HPDE6-E6E7 (cell line): Measurements from ENCODE around the gene DUS1L.

Experiments
- DNase-seq: peaks from one replicate; pipeline ENCODE4 v3.0.0; 2011; ENCODE audit warnings: missing footprints; ENCODE audit errors: extremely low spot score

DUS1L gene

DNA sequence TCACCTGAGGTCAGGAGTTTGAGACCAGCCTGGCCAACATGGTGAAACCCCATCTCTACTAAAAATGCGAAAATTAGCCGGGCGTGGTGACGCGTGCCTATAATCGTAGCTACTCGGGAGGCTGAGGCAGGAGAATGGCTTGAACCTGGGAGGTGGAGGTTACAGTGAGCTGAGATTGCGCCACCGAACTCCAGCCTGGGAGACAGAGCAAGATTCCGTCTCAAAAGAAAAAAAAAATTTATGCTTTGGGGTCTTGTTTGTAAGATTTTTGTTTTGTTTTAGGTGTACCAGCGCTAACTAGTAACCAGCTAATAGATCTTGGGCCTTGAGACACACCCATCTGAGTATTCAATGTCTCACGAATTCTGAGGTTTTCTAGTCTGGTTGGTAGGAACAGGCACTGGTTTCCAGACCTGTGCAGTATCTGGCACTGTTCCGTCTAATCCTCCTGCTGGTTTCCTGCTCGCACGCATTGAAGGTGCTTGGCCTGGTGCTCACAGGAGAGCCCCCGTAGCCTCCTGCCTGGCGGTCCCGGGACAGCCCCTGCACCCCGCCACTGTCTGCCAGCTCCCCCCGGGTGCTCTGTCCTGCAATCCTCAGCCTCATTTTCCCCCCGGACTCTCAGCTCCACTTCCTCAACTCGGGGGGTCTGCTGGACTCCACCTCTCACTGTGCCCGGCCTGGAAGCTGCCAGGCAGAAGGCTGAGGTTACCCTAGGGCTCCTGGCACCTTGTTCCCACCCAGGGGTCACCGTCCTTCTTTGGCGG is 10.6 kb upstream of the DUS1L start:
- DNase-seq: no peak

DNA sequence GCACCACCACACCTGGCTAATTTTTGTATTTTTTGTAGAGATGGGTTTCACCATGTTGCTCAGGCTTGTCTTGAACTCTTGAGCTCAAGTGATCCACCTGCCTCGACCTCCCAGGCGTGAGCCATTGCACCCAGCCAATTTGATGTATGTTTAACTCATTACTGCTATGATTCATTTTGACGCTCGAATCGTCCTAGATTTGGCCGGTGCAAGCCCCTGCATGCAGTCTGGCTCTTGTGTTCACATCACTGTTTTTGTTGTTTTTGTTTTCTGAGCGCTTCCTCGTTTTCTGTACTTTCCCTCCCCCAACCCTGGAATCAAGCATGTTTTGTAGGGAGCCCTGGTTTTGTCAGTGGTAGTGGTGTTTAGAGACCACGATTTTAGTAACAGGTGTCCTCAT is 7.8 kb upstream of the DUS1L start:
- DNase-seq: peak; percentile 29

DNA sequence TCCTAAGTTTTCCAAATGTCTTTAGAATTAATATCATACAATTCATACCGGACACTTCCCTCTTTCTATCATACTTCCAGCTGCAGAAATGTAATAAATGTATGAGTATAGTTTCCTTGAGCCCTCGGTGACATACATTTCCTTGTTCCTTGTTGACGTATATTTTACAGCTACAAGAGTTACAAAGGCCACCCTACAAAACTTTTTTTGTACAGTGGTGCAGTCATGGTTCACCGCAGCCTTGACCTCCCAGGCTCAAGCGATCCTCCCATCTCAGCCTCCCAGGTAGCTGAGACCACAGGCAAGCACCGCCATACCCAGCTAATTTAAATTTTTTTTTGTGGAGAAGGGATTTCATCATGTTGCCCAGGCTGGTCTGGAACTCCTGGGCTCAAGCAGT is 7.2 kb upstream of the DUS1L start:
- DNase-seq: no peak

DNA sequence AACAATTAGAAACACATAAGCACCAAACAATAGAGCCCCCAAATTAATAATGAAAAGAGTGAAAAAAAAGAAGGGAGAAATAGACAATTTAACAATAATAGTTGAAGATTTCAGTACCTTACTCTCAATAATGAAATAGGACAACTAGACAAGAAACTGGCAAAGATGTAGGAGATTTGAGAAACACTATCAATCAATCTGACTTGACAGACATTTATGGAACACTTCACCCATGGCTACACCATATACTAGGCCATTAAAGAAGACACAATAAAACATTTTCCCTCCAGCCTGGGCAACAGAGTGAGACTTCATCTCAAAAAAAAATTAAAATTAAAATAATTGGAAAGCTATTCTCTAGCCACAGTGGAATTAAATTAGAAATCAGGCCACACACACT is 5.0 kb upstream of the DUS1L start:
- DNase-seq: no peak

DNA sequence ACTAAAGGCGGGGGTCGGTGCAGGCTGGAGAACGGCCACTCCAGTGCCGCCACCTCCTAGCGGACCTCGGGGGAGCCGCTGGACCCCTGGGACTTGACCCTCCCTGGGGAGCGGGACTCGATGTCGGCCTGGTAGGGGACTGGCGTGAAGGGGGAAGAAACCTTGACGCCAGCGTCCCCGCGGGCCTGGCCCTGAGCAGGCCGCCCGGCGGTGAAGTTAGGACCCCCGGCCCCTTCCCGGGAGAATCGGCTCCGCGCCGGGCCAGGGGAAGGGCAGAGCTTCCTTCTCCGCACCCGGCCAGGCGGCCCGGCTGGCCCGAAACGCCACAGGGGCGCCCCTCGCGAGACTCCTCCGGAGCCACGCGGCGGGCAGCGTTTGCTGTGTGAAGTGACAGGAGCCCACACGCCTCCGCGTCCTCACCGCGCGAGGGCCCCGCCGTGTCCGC is 389 bp downstream of the DUS1L start:
- DNase-seq: peak; percentile 33

DNA sequence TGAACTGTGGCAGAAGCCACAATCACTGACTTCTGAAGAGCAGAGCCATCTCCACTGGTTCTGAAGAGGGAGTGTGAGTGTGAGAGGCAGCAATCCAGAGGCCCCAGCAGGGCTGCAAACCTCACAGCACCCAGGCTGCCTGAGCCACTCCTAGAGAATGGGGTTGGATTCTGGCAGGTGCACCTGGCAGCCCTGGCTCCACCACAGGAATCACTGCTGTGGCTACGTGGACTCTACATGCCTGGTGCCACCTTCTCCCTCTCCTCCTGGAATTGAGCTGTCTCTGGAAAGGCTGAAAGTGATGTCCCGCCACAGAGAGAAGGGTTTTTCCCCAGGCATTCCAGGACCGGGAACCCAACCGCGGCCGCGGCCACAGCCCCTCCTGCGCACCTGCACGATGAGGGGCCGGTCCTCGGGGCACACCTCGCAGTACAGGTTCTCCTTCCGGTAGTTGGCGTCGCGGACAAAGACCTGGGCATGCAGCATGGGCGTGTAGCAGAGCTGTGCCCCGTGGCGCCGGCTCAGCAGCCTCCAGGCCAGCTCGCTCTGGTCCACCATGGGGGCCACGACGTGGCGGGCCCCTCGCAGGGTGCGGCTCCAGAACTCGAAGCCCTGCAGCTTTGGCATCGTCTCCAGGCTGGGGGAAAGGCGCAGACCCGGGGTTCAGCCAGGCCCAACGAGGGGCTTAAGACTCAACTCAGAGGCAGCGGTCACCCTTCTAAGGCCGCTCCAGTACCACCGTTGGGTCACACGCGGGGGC is 991 bp downstream of the DUS1L start:
- peak; percentile 57 for DNase-seq

DNA sequence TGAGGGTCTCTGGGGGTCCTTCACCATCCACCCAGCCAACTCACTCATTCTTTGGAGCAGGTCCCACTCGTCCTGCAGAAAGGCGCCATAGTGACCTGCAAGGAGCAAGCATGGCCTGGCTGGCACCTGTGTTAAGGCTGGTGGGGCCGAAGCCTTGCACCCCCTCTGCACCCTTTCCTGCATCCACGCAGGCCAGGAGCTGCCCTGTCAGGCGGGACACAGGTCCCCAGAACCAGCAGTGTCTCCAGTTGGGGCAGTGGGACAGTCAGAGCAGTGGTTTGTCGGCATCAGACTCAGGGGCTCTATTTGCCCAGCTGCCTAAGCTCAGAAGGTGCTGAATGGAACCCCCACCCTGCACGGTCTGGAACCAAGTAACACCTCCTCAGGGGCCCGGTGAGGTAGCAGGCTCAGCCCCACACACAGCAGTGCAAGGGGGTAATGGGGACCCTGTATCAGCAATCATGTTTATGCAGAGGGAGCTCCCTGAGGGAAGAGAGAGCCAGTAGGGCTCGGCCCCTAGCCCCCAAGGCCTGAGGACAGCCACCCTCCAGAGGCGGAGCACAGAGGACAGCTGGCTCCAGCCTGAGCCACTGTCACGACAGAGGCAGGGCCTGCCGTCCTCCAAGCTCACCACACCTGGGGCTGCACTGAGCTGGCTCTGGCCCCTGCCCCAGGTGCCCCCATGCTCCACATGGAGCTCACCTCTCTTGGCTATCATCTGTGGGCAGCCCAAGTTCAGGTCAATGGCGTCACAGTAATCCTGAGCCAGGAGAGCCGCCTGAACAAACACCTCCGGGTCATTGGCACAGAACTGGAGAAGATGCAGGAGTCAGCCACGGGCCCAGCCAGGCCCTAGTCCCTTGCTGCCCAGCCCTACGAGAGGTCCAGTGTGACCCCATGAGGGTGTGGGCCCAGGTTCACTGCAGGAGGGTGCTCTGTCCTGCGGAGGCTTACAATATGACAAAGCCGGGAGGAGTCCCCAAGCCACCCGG is 1.9 kb downstream of the DUS1L start:
- DNase-seq: no peak

DNA sequence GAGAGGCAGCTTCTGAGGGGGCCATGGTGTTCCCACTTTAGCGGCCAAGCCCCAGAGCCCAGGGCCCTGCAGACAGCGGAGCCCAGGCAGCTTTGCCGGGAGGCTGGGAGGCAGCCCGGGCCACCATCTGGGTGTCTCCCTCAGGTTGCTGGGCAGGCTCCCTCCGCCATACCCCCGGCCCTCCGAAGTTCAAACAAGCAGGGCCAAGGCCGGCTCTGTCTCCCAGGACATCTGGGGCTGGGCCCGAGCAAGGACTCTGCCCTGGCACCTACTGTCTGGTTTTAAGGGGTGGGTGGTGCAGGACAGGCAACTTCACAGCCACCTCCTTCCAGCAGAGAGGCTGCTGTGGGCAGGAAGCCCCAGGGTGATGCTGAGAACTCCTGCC is 2.6 kb downstream of the DUS1L start:
- DNase-seq: no peak

DNA sequence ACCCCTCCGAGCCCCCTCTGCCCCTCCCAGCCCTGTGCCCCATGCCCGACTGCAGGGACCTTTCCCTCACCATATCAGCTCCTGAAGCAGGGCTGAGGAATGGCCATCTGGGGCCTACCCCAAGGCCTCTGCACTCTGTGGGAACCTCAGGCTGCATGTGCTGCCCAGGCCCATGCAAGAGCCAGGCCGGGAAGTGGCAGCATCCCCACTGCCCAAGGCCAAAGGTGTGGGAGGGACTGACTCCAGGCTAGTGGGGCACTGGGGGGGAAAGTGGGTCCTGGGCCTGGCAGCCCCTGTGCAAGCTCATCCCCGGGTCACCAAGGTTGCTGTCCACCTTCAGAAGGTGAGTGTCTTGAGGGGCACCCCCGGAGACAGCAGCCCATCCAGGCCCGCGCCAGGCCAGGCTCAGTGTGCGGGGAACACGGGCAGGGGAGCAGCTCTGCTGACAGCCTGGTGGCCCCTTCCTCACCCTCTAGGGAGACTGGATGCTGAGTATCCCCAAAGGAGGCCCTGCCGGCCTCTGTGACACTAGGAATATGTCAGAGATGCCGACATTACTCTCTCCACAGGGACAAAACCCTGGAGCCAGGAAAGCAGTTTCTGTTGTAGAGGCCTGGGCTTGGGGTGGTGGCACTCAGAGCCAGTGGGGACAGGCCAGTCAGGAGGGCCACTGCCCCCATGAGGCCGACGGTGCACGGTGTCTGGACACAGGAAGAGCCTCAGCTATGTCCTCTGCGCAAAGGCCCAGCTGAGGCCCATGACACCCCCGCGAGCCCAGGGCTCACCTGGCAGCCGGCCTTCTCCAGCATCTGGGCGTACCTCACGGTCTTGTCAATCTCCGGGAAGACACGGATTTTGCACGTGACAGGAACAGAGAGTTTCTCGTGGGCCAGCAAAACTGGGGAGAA is 3.3 kb downstream of the DUS1L start:
- no peak for DNase-seq

DNA sequence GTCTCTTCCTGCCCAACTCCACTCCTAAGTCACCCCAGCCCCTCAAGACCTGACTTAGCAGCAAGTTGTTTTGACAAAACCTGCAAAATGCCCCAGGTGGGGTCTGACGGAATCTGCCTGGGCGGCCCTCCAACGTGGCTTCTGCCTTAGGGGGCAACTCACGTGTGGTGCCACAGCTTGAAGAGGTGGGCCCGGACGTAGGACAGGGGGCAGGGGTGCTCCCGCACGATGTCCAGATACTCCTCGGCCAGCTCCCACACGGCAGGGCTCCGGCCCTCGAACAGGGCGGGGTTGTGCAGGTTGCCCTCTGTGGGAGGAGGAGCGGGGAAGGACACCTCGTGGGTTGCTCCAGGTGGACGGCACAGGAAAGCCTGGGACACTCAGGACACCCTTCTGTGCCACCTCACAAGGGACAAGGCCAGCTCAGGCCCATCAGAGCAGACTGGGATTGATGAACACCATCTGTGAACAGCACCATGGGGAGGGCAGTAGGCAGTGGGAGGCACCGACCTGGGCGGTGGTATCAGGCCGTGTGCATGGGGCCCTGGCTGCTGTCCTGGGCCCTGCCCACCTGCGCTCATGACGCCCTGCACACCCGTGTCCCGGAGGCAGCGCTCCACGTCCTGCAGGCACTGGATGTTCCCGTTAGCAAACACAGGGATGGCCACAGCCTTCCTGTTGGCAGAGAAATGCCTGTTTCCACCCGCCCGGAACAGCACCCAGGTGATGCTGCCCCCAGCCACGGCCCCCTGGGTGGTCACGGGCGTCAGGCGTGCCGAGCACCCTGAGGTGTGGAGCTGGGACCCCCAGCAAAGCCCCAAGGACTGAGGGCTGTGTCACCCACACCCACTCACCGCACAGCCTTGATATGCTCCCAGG is 4.3 kb downstream of the DUS1L start:
- no peak for DNase-seq

DNA sequence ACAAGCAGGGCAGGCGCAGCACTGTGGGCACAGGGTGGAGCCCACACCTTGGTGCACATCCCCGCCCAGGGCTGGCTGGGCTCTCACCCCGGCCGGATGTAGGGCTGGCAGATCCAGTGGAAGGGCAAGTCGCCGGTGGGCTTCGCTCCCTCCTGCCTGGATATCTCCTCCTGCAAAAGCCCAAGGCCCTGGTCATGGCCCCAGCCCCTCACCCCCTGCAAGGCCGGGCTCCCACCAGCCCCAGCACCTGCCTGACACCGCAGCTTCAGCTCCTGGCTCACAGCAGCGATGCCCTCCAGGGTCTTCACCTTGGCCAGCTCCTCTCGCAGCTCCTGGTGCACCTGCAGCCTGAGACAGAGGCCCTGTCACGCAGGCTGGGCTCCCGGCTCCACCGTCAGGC is 5.0 kb downstream of the DUS1L start:
- no peak for DNase-seq

DNA sequence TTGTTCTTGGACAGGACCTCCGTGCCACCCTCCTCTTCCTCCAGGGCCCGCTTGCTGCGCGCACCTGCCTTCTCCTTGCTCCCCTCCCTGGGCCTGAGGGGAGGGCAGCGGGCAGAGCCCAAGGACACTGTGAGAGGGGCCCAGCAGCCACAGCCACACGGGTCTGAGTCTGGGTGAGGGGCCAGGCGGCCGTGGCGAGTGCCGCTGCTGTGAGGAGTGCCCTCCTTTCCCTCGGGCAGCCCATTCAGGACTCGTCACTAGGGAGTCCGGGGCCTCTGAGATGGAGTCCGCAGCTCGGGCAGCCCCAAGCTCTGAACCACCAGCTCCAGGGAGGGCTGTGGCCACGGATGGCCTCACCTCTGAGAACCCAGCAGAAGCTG is 5.6 kb downstream of the DUS1L start:
- DNase-seq: no peak

DNA sequence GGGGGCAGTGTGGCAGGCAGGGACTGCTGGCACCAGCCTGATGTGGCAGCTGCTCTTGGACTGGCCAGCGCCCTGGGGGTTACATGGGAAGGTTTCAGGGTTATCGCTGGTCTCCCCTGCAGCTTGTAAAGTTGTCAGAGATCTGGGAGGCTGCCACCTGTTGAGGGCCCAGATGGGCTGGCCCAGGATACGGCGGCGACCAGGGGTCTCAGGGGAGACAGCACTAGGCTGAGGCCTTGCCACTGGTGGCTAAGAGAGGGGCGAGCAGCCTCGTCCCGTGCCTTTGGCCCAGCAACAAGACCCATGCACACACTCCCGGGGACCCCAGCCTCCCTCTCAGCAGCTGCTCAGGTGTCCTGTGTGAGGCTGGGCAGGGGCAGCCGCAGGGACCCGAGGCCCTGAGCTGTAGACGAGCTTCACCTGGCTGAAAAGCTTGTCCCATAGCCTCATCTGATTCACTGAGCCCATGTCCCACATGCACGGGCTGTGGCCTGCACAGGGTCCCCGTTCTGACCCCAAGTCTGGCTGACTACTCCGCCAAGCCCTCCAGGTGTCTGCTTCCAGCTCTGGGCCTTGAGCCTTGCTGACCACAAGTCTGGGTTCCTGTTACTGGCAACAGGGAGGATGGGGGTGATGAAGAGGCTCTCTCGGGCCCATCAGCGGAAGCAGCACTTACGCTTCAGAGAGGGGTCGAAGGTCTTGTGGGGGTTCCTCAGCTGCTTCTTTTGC is 6.2 kb downstream of the DUS1L start:
- no peak for DNase-seq

DNA sequence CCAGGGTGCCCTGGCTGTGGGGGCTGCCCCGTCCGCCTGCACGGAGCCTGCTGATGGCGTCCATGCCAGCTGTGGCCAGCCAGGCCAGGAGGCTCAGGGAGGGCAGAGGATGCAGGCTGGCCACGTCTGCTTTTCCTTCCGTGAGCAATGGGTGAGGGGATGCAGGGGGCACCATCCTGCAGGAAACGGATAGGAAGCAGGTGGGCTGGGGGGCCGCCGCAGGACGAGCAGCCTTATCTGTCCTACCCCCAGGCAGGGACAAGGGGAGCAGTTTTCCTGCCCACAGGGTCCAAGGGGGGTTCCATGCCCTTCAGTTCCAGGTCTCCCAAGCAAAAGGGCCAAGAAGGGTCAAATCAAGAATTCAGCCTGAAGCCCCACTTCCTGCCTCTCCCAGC is 6.8 kb downstream of the DUS1L start:
- no peak for DNase-seq

DNA sequence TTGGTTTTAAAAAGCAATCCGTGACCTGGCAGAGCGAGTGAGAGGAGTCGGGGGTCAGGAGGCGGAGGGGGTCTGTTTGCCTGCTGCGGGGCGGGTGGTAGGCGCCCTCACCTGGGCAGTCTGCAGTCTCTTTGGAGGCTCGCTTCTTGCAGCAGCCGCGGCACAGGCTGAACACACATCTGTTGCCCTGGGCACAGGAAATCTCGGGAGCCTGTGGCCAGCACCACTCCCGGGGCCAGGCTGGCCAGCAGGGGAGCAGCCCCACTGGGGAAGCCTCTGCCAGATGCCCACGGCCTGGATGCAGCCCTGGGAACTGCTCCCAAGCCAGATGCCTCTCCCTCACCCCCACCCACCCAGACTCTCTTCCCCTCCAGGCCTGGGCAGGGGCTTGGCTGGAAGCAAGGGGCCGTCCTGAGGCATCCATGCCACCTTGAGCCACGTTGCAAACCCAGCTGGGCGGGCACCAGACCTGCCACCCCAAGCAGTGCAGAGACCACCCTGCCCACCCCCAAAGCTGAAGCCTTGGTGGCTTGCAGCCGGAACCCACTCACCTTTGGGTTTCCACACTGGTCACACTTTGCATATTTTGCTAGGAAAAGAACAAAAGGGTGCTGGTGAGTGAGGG is 7.3 kb downstream of the DUS1L start:
- no peak for DNase-seq

DNA sequence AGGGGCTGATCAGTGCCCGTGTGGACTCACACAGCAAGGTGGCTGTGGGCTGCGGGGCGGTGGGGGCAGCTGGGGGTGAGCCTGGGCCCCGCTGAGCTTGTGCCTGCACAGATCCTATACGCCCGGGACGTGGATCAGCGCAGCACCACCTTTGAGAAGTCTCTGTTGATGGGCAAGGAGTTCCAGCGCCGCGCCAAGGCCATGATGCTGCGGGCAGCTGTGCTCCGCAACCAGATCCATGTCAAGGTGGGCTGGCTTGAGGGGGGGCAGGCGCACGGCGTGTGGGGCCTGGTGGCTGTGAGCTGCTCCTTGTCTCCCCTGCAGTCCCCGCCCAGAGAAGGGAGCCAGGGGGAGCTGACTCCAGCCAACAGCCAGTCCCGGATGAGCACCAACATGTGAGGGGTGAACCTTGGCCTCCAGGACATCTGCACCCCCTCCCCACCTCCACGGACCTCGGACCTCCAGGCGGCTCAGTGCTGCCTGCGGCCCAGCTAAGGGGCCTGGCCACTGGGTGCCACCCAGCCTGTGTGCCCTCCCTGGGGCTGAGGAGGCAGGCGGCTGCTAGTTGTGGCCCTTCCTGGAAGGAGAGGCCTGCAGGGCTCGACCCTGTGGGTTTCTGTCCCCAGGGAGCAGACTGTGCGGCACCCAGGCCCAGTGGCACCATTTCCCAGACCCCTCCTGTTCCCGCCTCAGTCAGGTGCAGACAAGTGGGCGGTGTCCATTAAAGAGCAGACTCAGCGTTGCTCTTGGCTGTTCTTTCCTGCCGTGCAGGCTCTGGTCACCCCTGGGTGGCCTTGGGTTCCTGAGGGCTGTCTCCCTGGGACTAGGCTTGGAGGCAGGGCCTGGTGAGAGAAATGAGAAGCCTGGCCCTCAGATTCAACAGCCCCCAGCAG is 8.6 kb downstream of the DUS1L start:
- no peak for DNase-seq

DNA sequence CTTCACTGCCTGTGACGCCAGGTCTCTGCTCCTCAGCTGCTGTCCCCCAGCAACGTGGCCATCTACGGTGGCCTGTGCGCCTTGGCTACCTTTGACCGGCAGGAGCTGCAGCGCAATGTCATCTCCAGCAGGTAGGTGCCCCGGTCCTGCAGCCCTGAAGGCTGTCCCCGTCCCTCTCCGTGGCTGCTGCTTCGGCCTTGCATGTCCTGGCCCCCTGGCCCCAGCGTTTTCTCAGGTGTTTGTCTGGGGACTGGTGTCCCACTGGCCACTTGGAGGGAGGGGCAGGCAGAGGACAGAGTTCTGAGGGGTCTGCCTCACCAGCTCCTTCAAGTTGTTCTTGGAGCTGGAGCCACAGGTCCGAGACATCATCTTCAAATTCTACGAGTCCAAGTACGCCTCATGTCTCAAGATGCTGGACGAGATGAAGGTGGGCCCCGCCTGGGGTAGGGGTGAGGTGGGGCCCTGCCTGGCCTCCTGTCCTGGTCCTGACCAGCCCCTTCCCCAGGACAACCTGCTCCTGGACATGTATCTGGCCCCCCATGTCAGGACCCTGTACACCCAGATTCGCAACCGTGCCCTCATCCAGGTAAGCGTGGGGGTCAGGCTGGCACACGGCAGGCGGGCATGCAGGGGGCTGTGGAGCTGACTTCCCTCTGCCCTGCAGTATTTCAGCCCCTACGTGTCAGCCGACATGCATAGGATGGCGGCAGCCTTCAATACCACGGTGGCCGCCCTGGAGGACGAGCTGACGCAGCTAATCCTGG is 9.5 kb downstream of the DUS1L start:
- DNase-seq: no peak
